GM18508 (cell line): ENCODE measurements around the gene CALM3.
"Not testable (repeated sequence)": the region's sequence is repeated elsewhere in the genome, so short reads cannot be mapped to it uniquely, and the experiment has no call there.

ENCODE experiments used
- ATAC-seq: cut with Tn5 transposase; IDR thresholded peaks from one replicate; pipeline ENCODE4 v1.9.1; 2021; ENCODE audit warnings: moderate number of reproducible peaks; ENCODE audit not compliant: insufficient read depth, unreplicated experiment

CALM3 gene

GRCh38 chr19:46601318-46602224, at the start of gene CALM3:
Gene CALM3, plus strand, starts transcription at chr19:46601330. Its CDS starts 105 bp downstream, at chr19:46601435.
- no peak for ATAC-seq

GRCh38 chr19:46552891-46553290, 48.2 kb upstream of the CALM3 start:
- ATAC-seq, result no peak

GRCh38 chr19:46554161-46554560, 47.0 kb upstream of the CALM3 start:
- ATAC-seq, result no peak

GRCh38 chr19:46555628-46556280, 45.4 kb upstream of the CALM3 start:
- ATAC-seq, result no peak

GRCh38 chr19:46556471-46556870, 44.7 kb upstream of the CALM3 start:
- not testable (repeated sequence) for ATAC-seq

DNA sequence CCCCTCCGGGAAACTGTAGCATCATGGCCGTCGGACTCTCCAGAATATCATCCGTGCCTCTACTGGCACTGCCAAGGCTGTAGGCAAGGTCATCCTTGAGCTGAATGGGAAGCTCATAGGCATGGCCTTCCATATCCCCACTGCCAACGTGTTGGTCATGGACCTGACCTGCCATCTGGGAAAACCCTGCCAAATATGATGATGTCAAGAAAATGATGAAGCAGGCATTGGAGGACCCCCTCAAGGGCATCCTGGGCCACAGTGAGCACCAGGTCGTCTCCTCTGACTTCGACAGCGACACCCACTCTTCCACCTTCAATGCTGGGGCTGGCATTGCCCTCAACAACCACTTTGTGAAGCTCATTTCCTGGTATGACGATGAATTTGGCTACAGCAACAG, 41.9 kb upstream of the CALM3 start:
- ATAC-seq, result no peak

DNA sequence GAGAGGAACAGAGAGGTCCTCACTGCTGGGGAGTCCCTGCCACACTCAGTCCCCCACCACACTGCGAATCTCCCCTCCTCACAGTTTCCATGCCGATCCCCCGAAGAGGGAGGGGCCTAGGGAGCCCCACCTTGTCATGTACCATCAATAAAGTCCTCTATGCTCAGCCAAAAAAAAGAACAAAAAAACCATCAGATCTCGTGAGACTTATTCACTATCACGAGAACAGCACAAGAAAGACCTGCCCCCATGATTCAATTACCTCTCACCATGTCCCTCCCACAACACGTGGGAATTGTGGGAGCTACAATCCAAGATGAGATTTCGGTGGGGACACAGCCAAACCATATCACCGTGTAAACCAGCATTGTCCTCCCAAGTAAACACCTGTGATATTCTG, 41.5 kb upstream of the CALM3 start:
- ATAC-seq, result not testable (repeated sequence)

DNA sequence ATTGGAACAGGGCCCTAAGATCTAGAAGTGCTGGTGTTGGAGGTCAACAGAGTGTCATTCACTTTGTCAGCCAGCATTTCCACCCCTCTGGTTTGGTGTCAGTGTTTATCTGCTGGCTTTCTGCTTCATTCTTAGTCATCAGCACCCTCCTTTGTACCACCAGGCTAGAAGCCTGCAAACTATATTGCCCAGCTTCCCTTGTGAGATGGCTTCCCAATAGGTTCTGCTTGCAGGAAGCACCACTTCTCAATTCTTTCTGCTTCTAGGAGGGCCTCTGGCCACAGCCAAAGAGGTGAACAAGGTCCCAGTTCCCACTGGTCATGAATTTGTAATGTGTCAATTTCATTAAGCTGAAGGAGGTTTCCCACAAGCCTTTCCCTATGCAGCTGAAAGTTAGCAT, 36.4 kb upstream of the CALM3 start:
- ATAC-seq, result no peak

- ATAC-seq, result no peak
Observed at GRCh38 chr19:46571495-46571894, 29.6 kb upstream of the CALM3 start.

- ATAC-seq, result no peak
Observed at GRCh38 chr19:46573679-46574498, 27.2 kb upstream of the CALM3 start.

DNA sequence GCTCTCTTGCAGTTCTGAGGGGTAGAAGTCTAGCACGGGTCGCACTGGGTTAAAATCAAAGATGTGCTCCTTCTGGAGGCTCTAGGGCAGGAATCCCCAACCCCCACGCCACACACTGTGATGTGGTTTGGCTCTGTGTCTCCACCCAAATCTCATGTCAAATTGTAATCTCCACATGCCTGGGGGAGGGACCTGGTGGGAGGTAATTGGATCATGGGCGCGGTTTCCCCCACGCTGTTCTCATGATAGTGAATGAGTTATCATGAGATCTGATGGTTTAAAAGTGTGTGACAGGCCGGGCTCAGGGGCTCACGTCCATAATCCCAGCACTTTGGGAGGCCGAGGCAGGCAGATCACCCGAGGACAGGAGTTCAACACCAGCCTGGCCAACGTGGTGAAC, 26.6 kb upstream of the CALM3 start:
- ATAC-seq, result no peak

DNA sequence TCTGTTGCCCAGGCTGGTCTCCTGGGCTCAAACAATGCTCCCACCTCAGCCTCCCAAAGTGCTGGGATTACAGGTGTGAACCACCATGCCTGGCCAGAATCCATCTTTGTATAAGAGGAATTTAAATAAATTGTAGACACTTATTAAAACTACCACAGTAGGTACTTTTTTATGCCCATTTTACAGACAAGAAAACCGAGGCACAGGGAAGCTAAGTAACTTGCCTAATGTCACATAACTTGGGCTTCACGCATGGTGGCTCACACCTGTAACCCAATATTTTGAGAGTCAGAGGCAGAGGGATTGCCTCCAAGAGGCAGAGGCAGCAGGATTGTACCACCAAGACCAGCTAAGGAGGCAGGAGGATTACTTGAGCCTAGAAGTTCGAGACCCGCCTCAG, 22.7 kb upstream of the CALM3 start:
- ATAC-seq, result no peak

DNA sequence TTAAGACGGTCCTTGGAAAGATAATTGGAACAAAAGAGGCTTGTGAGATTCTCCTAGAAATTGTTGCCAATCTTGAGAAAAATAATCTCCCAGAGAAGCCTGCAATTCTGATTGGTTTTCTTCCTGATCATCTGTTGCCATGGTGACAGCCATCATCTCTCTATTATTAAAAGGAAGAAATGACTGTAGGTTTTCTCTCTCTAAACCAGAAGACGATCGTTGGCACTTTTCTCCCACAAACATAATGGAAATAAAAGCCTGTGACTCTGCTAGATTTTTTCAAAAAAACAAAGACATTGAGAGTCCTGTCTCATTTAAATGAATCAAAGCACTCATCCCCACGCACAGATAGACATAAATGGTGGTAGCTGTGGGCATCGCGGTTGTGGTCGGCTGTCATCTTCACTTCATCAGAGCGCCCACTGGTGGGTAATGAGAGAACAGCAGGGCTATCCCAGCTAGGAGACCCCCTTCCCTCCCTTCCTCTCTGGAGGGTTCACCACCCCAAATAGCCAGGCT, 21.7 kb upstream of the CALM3 start:
- ATAC-seq, result no peak

DNA sequence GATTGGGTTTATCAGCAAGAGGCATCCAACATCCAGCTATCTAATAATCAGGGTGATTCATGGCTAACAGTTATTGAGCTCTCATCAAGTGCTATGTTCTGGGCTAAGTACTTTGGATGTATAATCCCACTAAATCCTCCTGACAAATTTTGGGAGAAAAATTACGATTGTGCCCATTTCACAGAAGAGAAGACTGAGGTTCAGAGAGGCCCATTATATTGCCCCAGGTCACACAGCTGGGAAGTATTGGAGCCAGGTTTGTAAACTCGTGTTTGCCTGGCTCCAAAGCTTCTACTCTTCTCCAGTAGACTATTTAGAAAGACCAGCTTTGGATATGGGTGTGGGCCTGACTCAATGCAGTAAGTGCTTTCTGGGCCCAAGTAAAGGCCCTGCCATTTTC, 20.9 kb upstream of the CALM3 start:
- ATAC-seq, result no peak

- ATAC-seq, result no peak
Observed at GRCh38 chr19:46585539-46585938, 15.6 kb upstream of the CALM3 start.

DNA sequence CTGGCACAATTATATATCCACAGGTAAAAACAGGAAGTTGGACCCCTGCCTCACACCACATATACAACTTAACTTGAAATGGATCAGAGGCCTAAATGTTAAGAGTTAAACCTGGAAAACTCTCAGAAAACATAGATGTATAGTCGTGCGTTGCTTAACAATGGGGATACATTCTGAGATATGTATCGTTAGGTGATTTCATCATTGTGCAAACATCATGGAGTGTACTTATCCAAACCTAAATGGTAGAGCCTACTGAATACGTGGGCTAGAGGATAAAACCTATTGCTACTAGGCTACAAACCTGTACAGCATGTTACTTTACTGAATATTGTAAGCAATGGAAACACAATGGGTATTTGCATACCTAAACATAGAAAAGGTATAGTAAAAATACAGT, 14.8 kb upstream of the CALM3 start:
- no peak for ATAC-seq

- ATAC-seq, result no peak
Observed at GRCh38 chr19:46587861-46588260, 13.3 kb upstream of the CALM3 start.

GRCh38 chr19:46591254-46591653, 9.9 kb upstream of the CALM3 start:
- ATAC-seq, result no peak

DNA sequence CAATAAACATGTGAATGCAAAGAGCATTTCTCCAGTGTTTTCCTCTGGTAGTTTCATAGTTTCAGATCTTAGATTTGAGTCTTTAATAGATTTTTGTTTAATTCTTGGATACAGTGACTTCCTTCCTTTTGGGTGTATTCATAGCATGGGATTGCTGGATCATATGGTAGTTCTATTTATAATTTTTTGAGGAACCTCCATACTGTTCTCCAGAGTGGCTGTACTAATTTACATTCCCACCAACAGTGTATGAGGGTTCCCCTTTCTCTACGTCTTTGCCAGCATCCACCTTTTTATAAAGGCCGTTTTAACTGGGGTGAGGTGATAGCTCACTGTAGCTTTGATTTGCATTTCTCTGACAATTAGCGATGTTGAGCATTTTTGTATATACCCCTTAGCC, 9.3 kb upstream of the CALM3 start:
- ATAC-seq, result no peak

DNA sequence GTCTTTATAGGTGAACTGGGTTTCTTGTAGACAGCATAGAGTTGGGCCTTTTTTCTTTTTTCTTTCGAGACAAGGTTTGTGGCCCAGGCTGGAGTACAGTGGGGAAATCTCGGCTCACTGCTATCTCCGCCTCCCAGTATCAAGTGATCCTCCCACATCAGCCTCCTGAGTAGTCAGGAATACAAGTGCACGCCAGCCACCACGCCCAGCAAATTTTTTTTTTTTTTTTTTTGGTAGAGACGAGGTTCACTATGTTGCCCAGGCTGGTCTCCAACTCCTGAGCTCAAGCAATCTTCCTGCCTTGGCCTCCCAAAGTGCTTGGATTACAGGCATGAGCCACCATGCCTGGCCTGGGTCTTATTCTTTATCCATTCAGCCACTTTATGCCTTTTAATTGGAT, 5.1 kb upstream of the CALM3 start:
- ATAC-seq, result no peak
